Endothelial cell of umbilical vein (primary cell): ENCODE data around the gene STX11. TPM values are rescaled to one million over a fixed set of nuclear protein-coding genes. Genes with fewer than 3 reads are reported as not detected.

ENCODE experiments used
- BruUV-seq: library from RNA; stranded (reverse); fragments of 400-500 nt; replicated peaks from 2 replicates; lab custom pipeline; 2021; lab: Mats Ljungman, UMichigan
- CTCF ChIA-PET: fragments of 300-600, 350-600 bp; sonication (Branson Sonifier 250); formaldehyde crosslinking; loops from one replicate; lab custom pipeline; 2021; ENCODE audit warnings: antibody characterized with exemption, inconsistent platforms; lab: Charles Lee
- POLR2A ChIA-PET: fragments of 300-600, 350-600 bp; sonication (Branson Sonifier 250); formaldehyde crosslinking; loops from one replicate; lab custom pipeline; 2021; ENCODE audit warnings: antibody characterized with exemption, inconsistent platforms; lab: Charles Lee
- DNase-seq: peaks from one replicate; pipeline ENCODE4 v3.0.0-alpha.2; 2011; ENCODE audit warnings: low read depth, low spot score
- FAIRE-seq: peaks from 2 replicates; lab custom pipeline; 2011; peaks lifted over from hg19 to GRCh38; lab: Jason Lieb, UNC
- H2AFZ ChIP-seq: 2 replicates; pipeline ENCODE4 v1.6.0; 2012; ENCODE audit warnings: low read depth, low read length, control low read depth, inconsistent platforms
- H3K27ac ChIP-seq: 2 replicates; pipeline ENCODE4 v1.5.1; 2011; ENCODE audit warnings: low read depth, mild to moderate bottlenecking, control low read depth, low read length, moderate library complexity; ENCODE audit not compliant: insufficient read depth
- H3K27me3 ChIP-seq, 2 experiments: 2 replicates each; pipeline versions ENCODE4 v1.6.0 to v1.6.1; 2011; ENCODE audit warnings: low read length in 2 of 2, mixed read lengths in 1 of 2; ENCODE audit not compliant: control insufficient read depth in 2 of 2, insufficient read depth in 2 of 2
- H3K36me3 ChIP-seq, 2 experiments: 2 replicates in 1 of 2; 3 replicates in 1 of 2; pipeline ENCODE4 v1.5.1; 2011; ENCODE audit warnings: low read length in 2 of 2, mild to moderate bottlenecking in 1 of 2, moderate library complexity in 1 of 2; ENCODE audit not compliant: control insufficient read depth in 2 of 2, insufficient read depth in 2 of 2; ENCODE audit errors: extremely low read depth in 1 of 2
- H3K4me1 ChIP-seq: 3 replicates; pipeline ENCODE4 v1.5.1; 2011; ENCODE audit warnings: mild to moderate bottlenecking, low read length; ENCODE audit not compliant: control insufficient read depth, insufficient read depth; ENCODE audit errors: extremely low read depth
- H3K4me2 ChIP-seq: 2 replicates; pipeline ENCODE4 v1.6.1; 2011; ENCODE audit warnings: low read length, control low read depth, mixed read lengths; ENCODE audit not compliant: insufficient read depth
- H3K4me3 ChIP-seq, 3 experiments: fragments of 200-600 bp in 1 of 3; sonication (generic), shearing (Covaris generic) in 1 of 3; replicated peaks in 1 of 3; 2 replicates each; pipeline ENCODE4 v1.5.1; 2011 to 2016; ENCODE audit warnings: control low read depth in 3 of 3, low read length in 3 of 3, mild to moderate bottlenecking in 2 of 3, inconsistent platforms in 1 of 3, low read depth in 1 of 3, moderate library complexity in 1 of 3; ENCODE audit not compliant: insufficient read depth in 1 of 3
- H3K79me2 ChIP-seq: 2 replicates; pipeline ENCODE4 v1.6.0; 2012; ENCODE audit warnings: low read length, inconsistent platforms; ENCODE audit not compliant: control insufficient read depth, insufficient read depth
- H3K9ac ChIP-seq: replicated peaks from 2 replicates; pipeline ENCODE3; 2011; ENCODE audit warnings: low read length, control low read depth; ENCODE audit not compliant: insufficient read depth; ENCODE audit errors: extremely low read depth
- H3K9me1 ChIP-seq: replicated peaks from 3 replicates; pipeline ENCODE4 v1.6.0; 2011; ENCODE audit warnings: mild to moderate bottlenecking, low read length; ENCODE audit not compliant: control insufficient read depth, insufficient read depth; ENCODE audit errors: extremely low read depth
- H3K9me3 ChIP-seq: replicated peaks from 2 replicates; pipeline ENCODE4 v1.5.1; 2012; ENCODE audit warnings: low read length, inconsistent platforms; ENCODE audit not compliant: control insufficient read depth, insufficient read depth
- H4K20me1 ChIP-seq: replicated peaks from 2 replicates; pipeline ENCODE3; 2011; ENCODE audit warnings: mild to moderate bottlenecking, low read length; ENCODE audit not compliant: control insufficient read depth, insufficient read depth; ENCODE audit errors: extremely low read depth
- EZH2 ChIP-seq: IDR thresholded peaks from 2 replicates; pipeline ENCODE4 v1.6.1; 2012; ENCODE audit warnings: borderline replicate concordance, low read depth, mild to moderate bottlenecking, moderate library complexity, low read length, inconsistent platforms; ENCODE audit not compliant: severe bottlenecking
- FOS ChIP-seq: IDR thresholded peaks from 2 replicates; pipeline ENCODE4 v1.6.1; 2011; ENCODE audit warnings: mild to moderate bottlenecking, low read length, moderate library complexity, borderline replicate concordance; ENCODE audit not compliant: insufficient read depth
- GATA2 ChIP-seq: IDR thresholded peaks from 2 replicates; pipeline ENCODE4 v1.7.0; 2011; ENCODE audit warnings: low read depth, mild to moderate bottlenecking, moderate library complexity, mixed read lengths, low read length; ENCODE audit not compliant: insufficient read length, insufficient read depth
- JUN ChIP-seq: IDR thresholded peaks from 2 replicates; pipeline ENCODE4 v1.6.1; 2011; ENCODE audit warnings: borderline replicate concordance, low read depth; ENCODE audit not compliant: insufficient read length, insufficient read depth
- MYC ChIP-seq: IDR thresholded peaks from one replicate; pipeline ENCODE4 v1.6.1; 2011; ENCODE audit warnings: mild to moderate bottlenecking, low read depth, low read length
- POLR2AphosphoS5 ChIP-seq: IDR thresholded peaks from 2 replicates; pipeline ENCODE4 v1.6.1; 2012; ENCODE audit warnings: low read depth, mild to moderate bottlenecking, control low read depth, low read length, moderate library complexity; ENCODE audit not compliant: insufficient read depth
- dilution Hi-C: fragments of 300-500 bp; cut with MboI; formaldehyde crosslinking; loops from one replicate; pipeline ENCODE4 v1.15.0; 2019; ENCODE audit warnings: low sequenced_read_pairs; ENCODE audit not compliant: extremely low pct_ligation_motif_present
- intact Hi-C: fragments of 100-400 bp; cut with micrococcal nuclease; formaldehyde crosslinking; loops from one replicate; pipeline ENCODE4 v1.10.0; 2022
- polyA plus RNA-seq, 4 experiments: library from polyadenylated mRNA; depleted of rRNA in 3 of 4; stranded (reverse) in 3 of 4; unstranded in 1 of 4; fragments of >200 nt; gene quantifications; 2 replicates each; pipeline versions ENCODE4 v1.2.1 to v1.2.3, GENCODE V29; 2011 to 2012; ENCODE audit warnings: missing spikeins in 1 of 4
- total RNA-seq: library from RNA; stranded (reverse); gene quantifications from 2 replicates; pipeline ENCODE4 v1.2.3, GENCODE V29; 2021
- TF ChIP-seq, protein P1 (sequence below): IDR thresholded peaks from 2 replicates; pipeline ENCODE4 v1.6.1; 2011; ENCODE audit not compliant: insufficient read depth, insufficient read length
- TF ChIP-seq, protein P2 (sequence below), 2 donors: IDR thresholded peaks; 1 replicate in 1 of 2; 2 replicates in 1 of 2; pipeline ENCODE4 v1.5.1; 2011; ENCODE audit warnings: low read length in 2 of 2, mild to moderate bottlenecking in 2 of 2, moderate library complexity in 2 of 2, control low read depth in 1 of 2, inconsistent platforms in 1 of 2, low read depth in 1 of 2; ENCODE audit not compliant: insufficient read depth in 1 of 2; ENCODE audit errors: extremely low read depth in 1 of 2

Gene STX11
- total and polyA plus RNA-seq, 2 donors (not counting 3 experiments of a cell fraction or from before 2014, with no cell fraction given): 4.7 to 8.9 TPM

DNA sequence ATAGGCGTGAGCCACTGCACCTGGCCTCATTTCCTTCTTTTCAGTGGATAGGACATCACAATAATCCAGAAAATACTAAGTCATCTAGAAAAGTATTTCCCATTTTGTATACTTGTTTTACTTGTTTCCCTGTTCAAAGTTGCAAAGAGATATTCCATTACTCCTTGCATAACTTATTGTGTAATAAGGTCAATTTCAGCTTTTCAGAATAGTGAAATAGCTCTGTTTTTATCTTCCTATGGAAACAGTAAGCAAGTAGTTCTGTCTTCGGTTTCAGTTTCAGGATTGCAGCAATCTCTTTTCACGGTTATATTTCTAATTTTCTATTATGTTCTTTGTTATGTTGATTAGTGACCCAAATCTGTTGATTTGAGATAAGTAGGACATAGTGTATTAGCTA lies 6.0 kb downstream of the STX11 start:
- no peaks in the 10 kb centered on the region for H3K27me3 ChIP-seq
- dilution Hi-C loops: no loop called here
- peaks cover 39% of the 10 kb centered on the region for H3K4me1 ChIP-seq
- TF ChIP-seq, protein P1, sequence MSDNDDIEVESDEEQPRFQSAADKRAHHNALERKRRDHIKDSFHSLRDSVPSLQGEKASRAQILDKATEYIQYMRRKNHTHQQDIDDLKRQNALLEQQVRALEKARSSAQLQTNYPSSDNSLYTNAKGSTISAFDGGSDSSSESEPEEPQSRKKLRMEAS: no peak
- TF ChIP-seq POLR2AphosphoS5: no peak
- TF ChIP-seq, protein P2, sequence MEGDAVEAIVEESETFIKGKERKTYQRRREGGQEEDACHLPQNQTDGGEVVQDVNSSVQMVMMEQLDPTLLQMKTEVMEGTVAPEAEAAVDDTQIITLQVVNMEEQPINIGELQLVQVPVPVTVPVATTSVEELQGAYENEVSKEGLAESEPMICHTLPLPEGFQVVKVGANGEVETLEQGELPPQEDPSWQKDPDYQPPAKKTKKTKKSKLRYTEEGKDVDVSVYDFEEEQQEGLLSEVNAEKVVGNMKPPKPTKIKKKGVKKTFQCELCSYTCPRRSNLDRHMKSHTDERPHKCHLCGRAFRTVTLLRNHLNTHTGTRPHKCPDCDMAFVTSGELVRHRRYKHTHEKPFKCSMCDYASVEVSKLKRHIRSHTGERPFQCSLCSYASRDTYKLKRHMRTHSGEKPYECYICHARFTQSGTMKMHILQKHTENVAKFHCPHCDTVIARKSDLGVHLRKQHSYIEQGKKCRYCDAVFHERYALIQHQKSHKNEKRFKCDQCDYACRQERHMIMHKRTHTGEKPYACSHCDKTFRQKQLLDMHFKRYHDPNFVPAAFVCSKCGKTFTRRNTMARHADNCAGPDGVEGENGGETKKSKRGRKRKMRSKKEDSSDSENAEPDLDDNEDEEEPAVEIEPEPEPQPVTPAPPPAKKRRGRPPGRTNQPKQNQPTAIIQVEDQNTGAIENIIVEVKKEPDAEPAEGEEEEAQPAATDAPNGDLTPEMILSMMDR (IDR thresholded peaks at IDR 0.05; ENCODE audit: extremely low read depth in 1 of 2, insufficient read depth in 1 of 2, low read depth in 1 of 2, low read length in 2 of 2): no peak
- no peak for TF ChIP-seq FOS
- no peak overlapping the region for H3K4me3 ChIP-seq
- DNase-seq (no peak), FAIRE-seq (no peak)
- no peaks in the 10 kb centered on the region for H3K36me3 ChIP-seq
- ChIA-PET CTCF (interaction anchor here (0.9 to 2.8 kb wide), 4 partner anchors 11 to 51 kb away, joined by 3 to 11 read pairs (median 4); no protein-coding TSS in a partner anchor), POLR2A (no interaction called here)
- no TSS peak for BruUV-seq
- no peak overlapping the region for H3K4me2 ChIP-seq
- H3K27ac ChIP-seq: no peak overlapping the region
- no peak overlapping the region for H2AFZ ChIP-seq
- no peaks in the 10 kb centered on the region for H3K9me3 ChIP-seq
- no peak overlapping the region for H3K9ac ChIP-seq
- H4K20me1 ChIP-seq: no peaks in the 10 kb centered on the region
- H3K79me2 ChIP-seq: peaks cover 6% of the 10 kb centered on the region
- intact Hi-C loops: loop anchor here (5.0 kb wide), 1 partner anchor 191 kb away; no protein-coding TSS in a partner anchor
- H3K9me1 ChIP-seq: no peaks in the 10 kb centered on the region

DNA sequence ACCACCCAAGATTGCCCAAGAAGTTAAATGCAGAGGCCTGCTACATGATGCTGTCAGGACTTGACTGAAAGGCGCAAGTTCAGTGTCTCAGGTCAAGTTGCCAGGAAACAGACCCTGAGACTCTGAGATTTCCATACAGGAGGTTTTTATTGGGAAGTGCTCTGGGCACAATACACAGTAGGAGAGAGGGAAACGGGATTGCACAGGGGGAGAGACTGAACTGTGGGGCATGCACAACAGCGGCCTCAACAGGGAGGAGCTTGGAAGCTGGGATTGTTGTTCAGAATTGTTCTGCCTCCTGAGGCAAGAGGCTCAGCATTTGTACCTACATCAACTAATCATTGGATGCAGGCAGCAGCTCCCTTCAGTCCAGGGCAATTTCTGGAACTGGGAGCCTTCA lies 6.7 kb downstream of the STX11 start:
- intact Hi-C loops: loop anchor here (5.0 kb wide), 1 partner anchor 190 kb away; no protein-coding TSS in a partner anchor
- H3K9ac ChIP-seq: no peak overlapping the region
- peaks cover 32% of the 10 kb centered on the region for H3K4me1 ChIP-seq
- no peak for FAIRE-seq
- H3K9me1 ChIP-seq: no peaks in the 10 kb centered on the region
- no peaks in the 10 kb centered on the region for H3K36me3 ChIP-seq
- ChIA-PET CTCF (interaction anchor here (0.6 to 2.8 kb wide), 6 partner anchors 9 to 52 kb away, joined by 3 to 11 read pairs (median 3); no protein-coding TSS in a partner anchor), POLR2A (no interaction called here)
- BruUV-seq: no TSS peak
- no peaks in the 10 kb centered on the region for H4K20me1 ChIP-seq
- H2AFZ ChIP-seq: no peak overlapping the region
- H3K27ac ChIP-seq: no peak overlapping the region
- no peak for TF ChIP-seq JUN
- TF ChIP-seq, protein P1: no peak
- no peak for TF ChIP-seq MYC
- TF ChIP-seq, protein P2 (IDR thresholded peaks at IDR 0.05; ENCODE audit: extremely low read depth in 1 of 2, insufficient read depth in 1 of 2, low read depth in 1 of 2, low read length in 2 of 2): peak in 1 of 2 donors; percentile 17
- TF ChIP-seq GATA2: no peak
- TF ChIP-seq EZH2: no peak
- H3K4me2 ChIP-seq: no peak overlapping the region
- no peaks in the 10 kb centered on the region for H3K27me3 ChIP-seq
- peaks cover 4% of the 10 kb centered on the region for H3K79me2 ChIP-seq
- peak; percentile 80 for DNase-seq
- no peaks in the 10 kb centered on the region for H3K9me3 ChIP-seq
- no peak overlapping the region for H3K4me3 ChIP-seq
- dilution Hi-C loops: no loop called here
